K562 (cell line): ENCODE data around the gene RGS12. TPM values are rescaled to one million over a fixed set of nuclear protein-coding genes. Genes with fewer than 3 reads are reported as not detected.

ENCODE experiments used
- CBFA2T3 ChIP-seq: fragments of 450-650 bp; IDR thresholded peaks from 2 replicates; pipeline ENCODE4 v1.6.1; 2017
- HDAC1 ChIP-seq, 2 experiments: fragments of 450-650 bp; IDR thresholded peaks; 2 replicates each; pipeline ENCODE4 v1.6.1; 2016 to 2017; ENCODE audit warnings: inconsistent platforms in 1 of 2, mild to moderate bottlenecking in 1 of 2, moderate library complexity in 1 of 2
- IRF2 ChIP-seq: sonication (generic); formaldehyde crosslinking; IDR thresholded peaks from 2 replicates; pipeline ENCODE4 v1.8.1; 2022; ENCODE audit warnings: mild to moderate bottlenecking, missing genetic modification reagents
- JUN ChIP-seq, 2 experiments: sonication (generic) in 1 of 2; formaldehyde crosslinking in 1 of 2; IDR thresholded peaks; 2 replicates each; pipeline versions ENCODE4 v1.6.1 to v1.8.0; 2012 to 2022; ENCODE audit warnings: borderline replicate concordance in 2 of 2, mild to moderate bottlenecking in 2 of 2, improper control_type of control experiment in 1 of 2, low read depth in 1 of 2, low read length in 1 of 2, missing genetic modification reagents in 1 of 2
- JUNB ChIP-seq: fragments of 450-650 bp; formaldehyde crosslinking; conservative IDR thresholded peaks from 2 replicates; pipeline ENCODE4 v1.4.0; 2020; ENCODE audit warnings: mild to moderate bottlenecking
- KDM2B ChIP-seq: fragments of 250-450 bp; sonication (Bioruptor Pico); IDR thresholded peaks from 2 replicates; pipeline ENCODE4 v1.8.0; 2021; ENCODE audit warnings: mild to moderate bottlenecking, moderate library complexity
- KLF10 ChIP-seq: fragments of 250-450 bp; sonication (Bioruptor Pico); IDR thresholded peaks from 2 replicates; pipeline ENCODE4 v1.6.1; 2021; ENCODE audit warnings: matching md5 sums
- MAZ ChIP-seq, 2 experiments: fragments of 450-650 bp in 1 of 2; sonication (generic) in 1 of 2; formaldehyde crosslinking; IDR thresholded peaks in 1 of 2; conservative IDR thresholded peaks in 1 of 2; 2 replicates each; pipeline versions ENCODE4 v1.4.0 to v1.5.0; 2020; ENCODE audit warnings: mild to moderate bottlenecking in 1 of 2, missing genetic modification reagents in 1 of 2
- MBD2 ChIP-seq: sonication (generic); IDR thresholded peaks from 2 replicates; pipeline ENCODE4 v1.6.1; 2016; ENCODE audit warnings: low read depth, borderline replicate concordance
- MTA2 ChIP-seq: fragments of 450-650 bp; IDR thresholded peaks from 2 replicates; pipeline ENCODE4 v1.6.1; 2016; ENCODE audit warnings: low read depth
- POLR3G ChIP-seq: IDR thresholded peaks from 2 replicates; pipeline ENCODE4 v1.6.1; 2011; ENCODE audit not compliant: insufficient read length, insufficient replicate concordance; ENCODE audit errors: extremely low read depth
- RFX5 ChIP-seq: IDR thresholded peaks from 2 replicates; pipeline ENCODE4 v1.6.1; 2011; ENCODE audit warnings: low read depth, mild to moderate bottlenecking, improper control_type of control experiment, low read length
- SNRNP70 ChIP-seq: fragments of 200-400 bp; formaldehyde crosslinking; optimal IDR thresholded peaks from 2 replicates; pipeline ENCODE3; 2017; ENCODE audit warnings: low read depth, low read length
- TAF9B ChIP-seq: fragments of 450-650 bp; IDR thresholded peaks from 2 replicates; pipeline ENCODE4 v1.6.1; 2018; ENCODE audit warnings: mild to moderate bottlenecking; ENCODE audit not compliant: partially characterized antibody
- ZNF174 ChIP-seq: fragments of 250-450 bp; sonication (Bioruptor Pico); IDR thresholded peaks from 2 replicates; pipeline ENCODE4 v1.4.0; 2020; ENCODE audit warnings: mild to moderate bottlenecking
- ZNF696 ChIP-seq: fragments of 250-450 bp; sonication (Bioruptor Pico); conservative IDR thresholded peaks from 2 replicates; pipeline ENCODE4 v1.4.0; 2020; ENCODE audit warnings: mild to moderate bottlenecking, moderate library complexity
- polyA plus RNA-seq, 8 experiments: library from polyadenylated mRNA; depleted of rRNA in 4 of 8; stranded (reverse) in 5 of 8; unstranded in 3 of 8; fragments of >200 nt; fragmentation: Nextera tagmentation in 2 of 8; fragmentation: Illumina TruSeq in 1 of 8; extraction: Ambion mirVana in 2 of 8; extraction: Trizol in 1 of 8; gene quantifications; 2 replicates each; pipeline versions ENCODE4 v1.2.1 to v1.2.3, GENCODE V29; 2011 to 2014; ENCODE audit warnings: inconsistent platforms in 1 of 8, missing spikeins in 1 of 8
- total RNA-seq, 7 experiments: library from RNA; depleted of rRNA in 6 of 7; stranded (reverse); fragments of >200 nt in 6 of 7; fragmentation: Illumina TruSeq in 2 of 7; extraction: Trizol in 2 of 7; gene quantifications; 2 replicates each; pipeline versions ENCODE4 v1.2.1 to v1.2.3, GENCODE V29; 2011 to 2021; ENCODE audit warnings: low replicate concordance in 1 of 7
- TF ChIP-seq, protein P1 (sequence below): fragments of 250-450 bp; sonication (Bioruptor Pico); IDR thresholded peaks from 2 replicates; pipeline ENCODE4 v1.9.0; 2021; ENCODE audit warnings: mild to moderate bottlenecking, inconsistent platforms
- TF ChIP-seq, protein P2 (sequence below): sonication (generic); formaldehyde crosslinking; IDR thresholded peaks from 2 replicates; pipeline ENCODE4 v1.9.0; 2022; ENCODE audit warnings: mild to moderate bottlenecking, missing genetic modification reagents
- TF ChIP-seq, protein P3 (sequence below): IDR thresholded peaks from 2 replicates; pipeline ENCODE4 v1.6.1; 2014; ENCODE audit warnings: antibody characterized with exemption
- TF ChIP-seq, protein P4 (sequence below): sonication (generic); formaldehyde crosslinking; IDR thresholded peaks from 2 replicates; pipeline ENCODE4 v1.8.1; 2023; ENCODE audit warnings: mild to moderate bottlenecking, missing genetic modification reagents
- TF ChIP-seq, protein P5 (sequence below): fragments of 450-650 bp; IDR thresholded peaks from one replicate; pipeline ENCODE4 v1.6.1; 2018; ENCODE audit warnings: mild to moderate bottlenecking, moderate library complexity; ENCODE audit not compliant: partially characterized antibody

RGS12 gene
- total and polyA plus RNA-seq, 9 of the 15 experiments (the other 6 are each of a cell fraction or from before 2014, with no cell fraction given) = 0.30 to 8.8 (median 5.5) TPM

DNA sequence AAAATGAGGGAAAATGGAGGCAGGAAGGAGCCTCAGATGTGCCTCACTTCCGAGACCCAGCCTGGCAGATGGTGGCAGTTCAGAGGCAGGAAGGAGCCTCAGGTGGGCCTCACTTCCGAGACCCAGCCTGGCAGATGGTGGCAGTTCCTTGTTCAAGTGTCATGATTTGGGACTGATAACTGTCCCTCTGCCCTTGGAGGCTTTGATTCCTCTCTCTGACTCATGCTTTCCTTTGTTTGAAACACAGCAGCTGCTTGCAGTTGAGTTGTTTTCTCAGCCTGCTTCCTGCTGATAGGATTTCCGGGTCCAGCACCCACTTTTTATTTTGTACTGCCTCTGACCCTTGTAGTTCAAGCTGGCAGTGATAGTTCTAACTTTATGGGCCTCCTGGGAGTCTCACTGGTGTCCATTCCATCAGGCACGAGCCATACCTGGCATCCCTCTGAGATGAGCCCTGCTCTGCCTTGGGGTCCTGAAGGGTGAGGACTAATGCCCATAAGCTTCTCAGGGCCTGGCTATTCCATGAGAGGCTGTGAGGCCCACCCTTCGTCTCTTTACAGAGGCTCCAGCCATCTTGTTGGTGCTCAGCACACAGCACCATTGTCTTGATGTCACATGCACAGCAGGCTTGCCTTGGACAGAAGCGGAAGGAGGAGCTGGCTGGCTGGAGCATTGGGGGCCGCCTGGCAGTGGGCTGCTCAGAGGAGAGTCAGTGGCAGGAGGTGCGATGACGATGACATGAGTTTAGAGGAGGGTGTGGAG is 13.0 kb downstream of the RGS12 start (continued):
- TF ChIP-seq JUNB (CRISPR knock-in tag) (no peak), RFX5 (no peak), KDM2B (no peak), CBFA2T3 (peak; percentile 93), ZNF174 (no peak), MTA2 (peak; percentile 56; the same call in 1 of the 2 replicates), POLR3G (no peak), JUN (IDR thresholded peaks at IDR 0.05; ENCODE audit: borderline replicate concordance, low read depth, low read length) (peak; percentile 71; the same call in 1 of the 2 replicates), JUN (CRISPR knock-in tag; IDR thresholded peaks at IDR 0.05; ENCODE audit: borderline replicate concordance) (no peak), TAF9B (no peak), IRF2 (CRISPR knock-in tag) (no peak), KLF10 (CRISPR knock-in tag) (no peak), ZNF696 (CRISPR knock-in tag) (no peak), MAZ (CRISPR knock-in tag; conservative IDR thresholded peaks at IDR 0.05 in 1 of 2, IDR thresholded peaks at IDR 0.05 in 1 of 2) (no peak), MBD2 (no peak), SNRNP70 (no peak), HDAC1 (IDR thresholded peaks at IDR 0.05) (peak in 1 of 2 experiments; percentile 77; a peak in 2 of 4 replicates)
- TF ChIP-seq, protein P1, sequence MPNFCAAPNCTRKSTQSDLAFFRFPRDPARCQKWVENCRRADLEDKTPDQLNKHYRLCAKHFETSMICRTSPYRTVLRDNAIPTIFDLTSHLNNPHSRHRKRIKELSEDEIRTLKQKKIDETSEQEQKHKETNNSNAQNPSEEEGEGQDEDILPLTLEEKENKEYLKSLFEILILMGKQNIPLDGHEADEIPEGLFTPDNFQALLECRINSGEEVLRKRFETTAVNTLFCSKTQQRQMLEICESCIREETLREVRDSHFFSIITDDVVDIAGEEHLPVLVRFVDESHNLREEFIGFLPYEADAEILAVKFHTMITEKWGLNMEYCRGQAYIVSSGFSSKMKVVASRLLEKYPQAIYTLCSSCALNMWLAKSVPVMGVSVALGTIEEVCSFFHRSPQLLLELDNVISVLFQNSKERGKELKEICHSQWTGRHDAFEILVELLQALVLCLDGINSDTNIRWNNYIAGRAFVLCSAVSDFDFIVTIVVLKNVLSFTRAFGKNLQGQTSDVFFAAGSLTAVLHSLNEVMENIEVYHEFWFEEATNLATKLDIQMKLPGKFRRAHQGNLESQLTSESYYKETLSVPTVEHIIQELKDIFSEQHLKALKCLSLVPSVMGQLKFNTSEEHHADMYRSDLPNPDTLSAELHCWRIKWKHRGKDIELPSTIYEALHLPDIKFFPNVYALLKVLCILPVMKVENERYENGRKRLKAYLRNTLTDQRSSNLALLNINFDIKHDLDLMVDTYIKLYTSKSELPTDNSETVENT = no peak
- TF ChIP-seq, protein P2, sequence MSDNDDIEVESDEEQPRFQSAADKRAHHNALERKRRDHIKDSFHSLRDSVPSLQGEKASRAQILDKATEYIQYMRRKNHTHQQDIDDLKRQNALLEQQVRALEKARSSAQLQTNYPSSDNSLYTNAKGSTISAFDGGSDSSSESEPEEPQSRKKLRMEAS = no peak
- TF ChIP-seq, protein P3, sequence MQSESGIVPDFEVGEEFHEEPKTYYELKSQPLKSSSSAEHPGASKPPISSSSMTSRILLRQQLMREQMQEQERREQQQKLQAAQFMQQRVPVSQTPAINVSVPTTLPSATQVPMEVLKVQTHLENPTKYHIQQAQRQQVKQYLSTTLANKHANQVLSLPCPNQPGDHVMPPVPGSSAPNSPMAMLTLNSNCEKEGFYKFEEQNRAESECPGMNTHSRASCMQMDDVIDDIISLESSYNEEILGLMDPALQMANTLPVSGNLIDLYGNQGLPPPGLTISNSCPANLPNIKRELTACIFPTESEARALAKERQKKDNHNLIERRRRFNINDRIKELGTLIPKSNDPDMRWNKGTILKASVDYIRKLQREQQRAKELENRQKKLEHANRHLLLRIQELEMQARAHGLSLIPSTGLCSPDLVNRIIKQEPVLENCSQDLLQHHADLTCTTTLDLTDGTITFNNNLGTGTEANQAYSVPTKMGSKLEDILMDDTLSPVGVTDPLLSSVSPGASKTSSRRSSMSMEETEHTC = no peak
- TF ChIP-seq, protein P4, sequence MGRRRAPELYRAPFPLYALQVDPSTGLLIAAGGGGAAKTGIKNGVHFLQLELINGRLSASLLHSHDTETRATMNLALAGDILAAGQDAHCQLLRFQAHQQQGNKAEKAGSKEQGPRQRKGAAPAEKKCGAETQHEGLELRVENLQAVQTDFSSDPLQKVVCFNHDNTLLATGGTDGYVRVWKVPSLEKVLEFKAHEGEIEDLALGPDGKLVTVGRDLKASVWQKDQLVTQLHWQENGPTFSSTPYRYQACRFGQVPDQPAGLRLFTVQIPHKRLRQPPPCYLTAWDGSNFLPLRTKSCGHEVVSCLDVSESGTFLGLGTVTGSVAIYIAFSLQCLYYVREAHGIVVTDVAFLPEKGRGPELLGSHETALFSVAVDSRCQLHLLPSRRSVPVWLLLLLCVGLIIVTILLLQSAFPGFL (CRISPR knock-in tag) = no peak
- TF ChIP-seq, protein P5, sequence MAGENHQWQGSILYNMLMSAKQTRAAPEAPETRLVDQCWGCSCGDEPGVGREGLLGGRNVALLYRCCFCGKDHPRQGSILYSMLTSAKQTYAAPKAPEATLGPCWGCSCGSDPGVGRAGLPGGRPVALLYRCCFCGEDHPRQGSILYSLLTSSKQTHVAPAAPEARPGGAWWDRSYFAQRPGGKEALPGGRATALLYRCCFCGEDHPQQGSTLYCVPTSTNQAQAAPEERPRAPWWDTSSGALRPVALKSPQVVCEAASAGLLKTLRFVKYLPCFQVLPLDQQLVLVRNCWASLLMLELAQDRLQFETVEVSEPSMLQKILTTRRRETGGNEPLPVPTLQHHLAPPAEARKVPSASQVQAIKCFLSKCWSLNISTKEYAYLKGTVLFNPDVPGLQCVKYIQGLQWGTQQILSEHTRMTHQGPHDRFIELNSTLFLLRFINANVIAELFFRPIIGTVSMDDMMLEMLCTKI = no peak
